Natural killer cell (primary cell): ENCODE measurements around the gene CHD5. TPM values are rescaled to one million over a fixed set of nuclear protein-coding genes. Genes with fewer than 3 reads are reported as not detected.

Source experiments
- ATAC-seq, 3 donors: fragments of 150-1000 bp in 2 of 3; fragments of 200-7000 bp in 1 of 3; cut with Tn5 transposase; 1 replicate in 1 of 3; 2 replicates in 2 of 3; pipeline ENCODE4 v1.10.0; 2021; ENCODE audit warnings: mild to moderate bottlenecking in 2 of 3, moderate library complexity in 2 of 3
- DNase-seq, 2 donors: peaks; one replicate each; pipeline versions ENCODE4 v3.0.0 to v3.0.0-alpha.2; 2013 to 2021; ENCODE audit warnings: mixed read lengths in 1 of 2
- H3K27ac ChIP-seq: one replicate; pipeline ENCODE4 v1.5.1; 2013; ENCODE audit warnings: mild to moderate bottlenecking, low read length
- H3K27me3 ChIP-seq: one replicate; pipeline ENCODE4 v1.6.1; 2013; ENCODE audit warnings: low read length; ENCODE audit not compliant: control insufficient read depth, insufficient read depth
- H3K36me3 ChIP-seq: one replicate; pipeline ENCODE4 v1.6.1; 2013; ENCODE audit warnings: low read length; ENCODE audit not compliant: control insufficient read depth, insufficient read depth
- H3K4me1 ChIP-seq: one replicate; pipeline ENCODE4 v1.6.1; 2013; ENCODE audit warnings: low read length; ENCODE audit not compliant: control insufficient read depth, insufficient read depth
- H3K4me3 ChIP-seq: one replicate; pipeline ENCODE4 v1.5.1; 2013; ENCODE audit warnings: low read length
- H3K9me3 ChIP-seq: one replicate; pipeline ENCODE4 v1.6.1; 2013; ENCODE audit warnings: low read length; ENCODE audit not compliant: control insufficient read depth, insufficient read depth
- H3K27ac Mint-ChIP-seq, 2 donors: one replicate each; pipeline ENCODE4 v1.8.0; 2022; ENCODE audit warnings: mild to moderate bottlenecking in 2 of 2, mixed read lengths in 2 of 2, moderate library complexity in 1 of 2
- H3K27me3 Mint-ChIP-seq, 2 donors: one replicate each; pipeline ENCODE4 v1.8.0; 2022; ENCODE audit warnings: low read depth in 2 of 2, mixed read lengths in 2 of 2
- H3K36me3 Mint-ChIP-seq: one replicate; pipeline ENCODE4 v1.8.0; 2022; ENCODE audit warnings: mixed read lengths
- H3K4me1 Mint-ChIP-seq, 2 donors: one replicate each; pipeline ENCODE4 v1.8.0; 2022; ENCODE audit warnings: mixed read lengths in 2 of 2
- H3K4me3 Mint-ChIP-seq: one replicate; pipeline ENCODE4 v1.8.0; 2022; ENCODE audit warnings: mild to moderate bottlenecking, moderate library complexity, mixed read lengths
- H3K9me3 Mint-ChIP-seq, 2 donors: one replicate each; pipeline ENCODE4 v1.8.0; 2022; ENCODE audit warnings: mixed read lengths in 2 of 2
- CTCF ChIP-seq: fragments of 200-600 bp; IDR thresholded peaks from one replicate; pipeline ENCODE4 v1.8.0; 2022; ENCODE audit warnings: antibody characterized with exemption
- WGBS: methylation state at CpG from one replicate; pipeline ENCODE4 v1.1.7; 2013; ENCODE audit warnings: missing lambda C conversion rate; ENCODE audit not compliant: insufficient coverage; 5-methylcytosine and 5-hydroxymethylcytosine counted together
- intact Hi-C: fragments of 100-400 bp; cut with micrococcal nuclease; formaldehyde crosslinking; loops from one replicate; pipeline ENCODE4 v1.14.2; 2022
- total RNA-seq, 4 donors: library from RNA; stranded (reverse); fragments of 120-200 nt in 1 of 4; gene quantifications; one replicate each; pipeline versions ENCODE4 v1.2.3 to v1.2.4, GENCODE V29; 2013 to 2022

The CHD5 gene
- total RNA-seq, 3 donors from 2014 or later (not counting 1 experiment from before 2014, with no cell fraction given) = 0.34 to 1.2 (median 0.73) TPM

DNA sequence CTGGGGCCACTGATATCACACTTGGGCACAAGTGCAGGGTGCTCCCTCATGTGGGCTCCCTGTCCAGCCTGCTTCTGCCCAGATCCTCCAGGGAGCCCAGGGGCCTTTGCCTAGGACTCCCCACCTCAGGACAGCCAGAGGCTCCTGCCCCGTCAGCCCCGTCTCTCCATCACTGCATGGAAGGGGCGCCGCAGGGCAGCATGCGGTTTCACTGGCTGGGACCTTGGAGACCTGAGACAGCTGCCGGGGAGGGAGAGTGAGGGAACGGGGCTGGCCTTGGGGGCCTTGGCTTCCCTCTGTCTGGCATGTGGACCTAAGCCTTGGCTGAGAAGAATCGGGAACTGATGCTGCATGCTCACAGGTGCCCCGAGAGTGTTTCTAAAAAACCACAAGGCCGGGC, 87.9 kb downstream of the CHD5 start:
- H3K36me3 ChIP-seq = peaks cover 70% of the 10 kb centered on the region

DNA sequence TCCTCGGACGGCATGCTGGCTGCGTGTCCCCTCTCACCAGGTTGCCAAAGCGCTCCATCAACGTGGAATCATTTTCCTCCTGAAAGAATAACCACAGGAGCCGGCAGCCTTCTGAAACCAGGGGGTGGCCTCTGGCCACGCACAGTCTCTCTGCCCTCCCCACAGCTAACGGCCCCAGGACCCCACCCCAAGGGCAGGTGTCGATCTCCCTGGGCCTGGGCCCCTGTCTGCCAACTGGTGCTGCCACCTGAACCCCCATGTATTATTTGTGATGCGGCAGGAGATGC, 88.4 kb downstream of the CHD5 start:
- Mint-ChIP-seq H3K27ac (no peak overlapping the region), H3K4me3 (no peak overlapping the region), H3K9me3 (no peaks in the 10 kb centered on the region), H3K27me3 (no peaks in the 10 kb centered on the region), H3K4me1 (peaks cover 5 to 6% of the 10 kb centered on the region in 2 donors), H3K36me3 (peaks cover 7% of the 10 kb centered on the region)
- no peak for ATAC-seq
- no peak for DNase-seq
- no peaks in the 10 kb centered on the region for H3K27me3 ChIP-seq
- no peak overlapping the region for H3K27ac ChIP-seq
- WGBS = 97% methylated on average over 10 of the region's 10 CpGs
- TF ChIP-seq CTCF = no peak
- no peak overlapping the region for H3K4me3 ChIP-seq
- peaks cover 66% of the 10 kb centered on the region for H3K36me3 ChIP-seq
- intact Hi-C loops = no loop called here
- H3K9me3 ChIP-seq = no peaks in the 10 kb centered on the region
- no peaks in the 10 kb centered on the region for H3K4me1 ChIP-seq

More for the DNA sequence above, 87.9 kb downstream of the CHD5 start:
- Mint-ChIP-seq H3K27ac (no peak overlapping the region), H3K27me3 (no peaks in the 10 kb centered on the region), H3K4me3 (no peak overlapping the region), H3K36me3 (peaks cover 7% of the 10 kb centered on the region), H3K4me1 (peaks cover 4 to 5% of the 10 kb centered on the region in 2 donors), H3K9me3 (no peaks in the 10 kb centered on the region)
- ATAC-seq (no peak), DNase-seq (no peak)
- Histone ChIP-seq H3K27me3 (no peaks in the 10 kb centered on the region), H3K4me1 (no peaks in the 10 kb centered on the region), H3K27ac (no peak overlapping the region), H3K9me3 (no peaks in the 10 kb centered on the region), H3K4me3 (no peak overlapping the region)
- TF ChIP-seq CTCF = no peak
- 98% methylated on average over 10 of the region's 10 CpGs for WGBS
- intact Hi-C loops = no loop called here

DNA sequence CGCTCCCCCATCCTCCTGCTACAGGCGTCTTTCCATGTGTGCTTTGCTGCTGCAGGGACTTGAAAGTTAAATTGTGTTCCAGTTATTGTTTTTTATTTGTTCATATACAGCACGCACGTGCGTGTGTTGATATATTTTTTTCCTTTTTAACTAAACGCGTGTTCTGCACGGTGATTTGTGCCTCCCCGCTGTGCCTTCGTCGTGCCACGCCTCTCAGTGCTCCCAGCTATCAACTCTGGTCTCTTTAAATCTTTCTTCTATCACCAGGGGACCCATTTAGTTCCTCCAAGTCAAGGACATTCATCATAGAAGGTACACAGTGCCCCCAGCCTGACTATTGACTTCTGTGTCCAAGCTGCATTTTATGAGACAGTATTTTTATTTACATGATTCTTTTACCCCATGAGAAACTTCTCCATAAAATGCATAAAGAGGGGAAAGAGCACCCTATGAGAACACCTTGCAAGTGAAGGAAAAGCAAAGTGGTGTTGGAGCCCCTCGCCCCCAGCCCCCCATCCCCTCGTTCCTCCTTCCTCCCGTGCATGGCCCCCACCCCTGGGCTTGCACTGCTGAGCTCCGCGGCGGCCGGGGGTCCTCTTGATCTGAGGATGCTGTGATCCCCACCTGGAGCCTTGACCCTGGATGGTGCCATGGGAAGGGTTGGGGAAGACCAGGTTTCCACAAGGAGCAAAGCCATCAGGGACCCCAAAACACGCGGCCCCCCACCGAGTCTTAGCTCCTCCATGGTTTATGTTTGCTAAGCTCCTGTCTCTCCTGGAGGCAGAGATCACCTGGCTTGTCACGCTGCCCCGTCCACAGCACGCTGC, 88.9 kb downstream of the CHD5 start:
- Mint-ChIP-seq H3K27ac (no peak overlapping the region), H3K4me3 (no peak overlapping the region), H3K36me3 (peaks cover 7% of the 10 kb centered on the region), H3K27me3 (no peaks in the 10 kb centered on the region), H3K9me3 (no peaks in the 10 kb centered on the region), H3K4me1 (peaks cover 5 to 6% of the 10 kb centered on the region in 2 donors)
- no peak for DNase-seq
- TF ChIP-seq CTCF = no peak
- Histone ChIP-seq H3K27me3 (no peaks in the 10 kb centered on the region), H3K4me3 (no peak overlapping the region), H3K4me1 (no peaks in the 10 kb centered on the region), H3K27ac (no peak overlapping the region), H3K36me3 (peaks cover 61% of the 10 kb centered on the region), H3K9me3 (no peaks in the 10 kb centered on the region)
- no peak for ATAC-seq
- 96% methylated on average over 20 of the region's 25 CpGs for WGBS
- intact Hi-C loops = no loop called here

- intact Hi-C loops = no loop called here
- peaks cover 58% of the 10 kb centered on the region for H3K36me3 ChIP-seq
- H3K9me3 ChIP-seq = no peaks in the 10 kb centered on the region
- Mint-ChIP-seq H3K36me3 (peaks cover 7% of the 10 kb centered on the region), H3K4me1 (peaks cover 5 to 6% of the 10 kb centered on the region in 2 donors), H3K9me3 (no peaks in the 10 kb centered on the region), H3K4me3 (no peak overlapping the region), H3K27ac (no peak overlapping the region), H3K27me3 (no peaks in the 10 kb centered on the region)
- H3K27ac ChIP-seq = no peak overlapping the region
- 96% methylated on average over 18 of the region's 18 CpGs for WGBS
- DNase-seq (no peak), ATAC-seq (no peak)
- TF ChIP-seq CTCF = no peak
- H3K27me3 ChIP-seq = no peaks in the 10 kb centered on the region
- H3K4me3 ChIP-seq = no peak overlapping the region
- no peaks in the 10 kb centered on the region for H3K4me1 ChIP-seq
Measured at GRCh38 chr1:6090288-6090687, 89.8 kb downstream of the CHD5 start.
